HG03558 (cell line): ENCODE measurements around the gene PSTK.
A peak's percentile ranks its signal among the peaks of the same experiment; 100 is the strongest.

Source experiments
- ATAC-seq: cut with Tn5 transposase; IDR thresholded peaks from one replicate; pipeline ENCODE4 v1.9.1; 2021; ENCODE audit warnings: moderate number of reproducible peaks; ENCODE audit not compliant: unreplicated experiment; ENCODE audit errors: extremely low read depth

Gene PSTK

GRCh38 chr10:122980209-122981065 is at the start of gene PSTK:
PSTK (plus strand) TSS chr10:122980401; CDS start chr10:122980480, 79 bp downstream.
- ATAC-seq: peak; percentile 86

GRCh38 chr10:122931088-122931906 is 48.9 kb upstream of the PSTK start:
- no peak for ATAC-seq

GRCh38 chr10:122939133-122939855 is 40.9 kb upstream of the PSTK start:
- no peak for ATAC-seq

- ATAC-seq: no peak
These were observed 40.2 kb upstream of the PSTK start for GRCh38 chr10:122939856-122940543.

- no peak for ATAC-seq
These were observed 30.9 kb upstream of the PSTK start for GRCh38 chr10:122949296-122949695.

- ATAC-seq: peak; percentile 92
These were observed 26.1 kb upstream of the PSTK start, which contains the start of gene C10orf88 for GRCh38 chr10:122953902-122954730. C10orf88 (minus strand) TSS chr10:122954227; CDS start chr10:122954178, 49 bp downstream.

GRCh38 chr10:122954731-122955050 is 25.5 kb upstream of the PSTK start:
- no peak for ATAC-seq

- ATAC-seq: no peak
These were observed 24.3 kb upstream of the PSTK start for GRCh38 chr10:122955892-122956291.

- no peak for ATAC-seq
These were observed 22.7 kb upstream of the PSTK start for GRCh38 chr10:122957474-122957873.

GRCh38 chr10:122962405-122962804 is 17.8 kb upstream of the PSTK start:
- no peak for ATAC-seq

- ATAC-seq: no peak
These were observed 13.3 kb upstream of the PSTK start for GRCh38 chr10:122966879-122967278.

- no peak for ATAC-seq
These were observed 11.5 kb upstream of the PSTK start for GRCh38 chr10:122968698-122969097.

- no peak for ATAC-seq
These were observed 6.2 kb upstream of the PSTK start for GRCh38 chr10:122974023-122974422.

GRCh38 chr10:122974543-122975064 is 5.6 kb upstream of the PSTK start:
- no peak for ATAC-seq

GRCh38 chr10:122981066-122981464 is 864 bp downstream of the PSTK start:
- no peak for ATAC-seq

- ATAC-seq: no peak
These were observed 3.7 kb downstream of the PSTK start for GRCh38 chr10:122983898-122984297.

- ATAC-seq: no peak
These were observed 4.5 kb downstream of the PSTK start for GRCh38 chr10:122984708-122985107.

GRCh38 chr10:122986335-122986734 is 6.1 kb downstream of the PSTK start:
- ATAC-seq: no peak

GRCh38 chr10:122988501-122988900 is 8.3 kb downstream of the PSTK start:
- ATAC-seq: no peak
